K562 (cell line): ENCODE results near the gene TGFBR1. TPM values are rescaled to one million over a fixed set of nuclear protein-coding genes. Genes with fewer than 3 reads are reported as not detected.

ENCODE experiments used
- ATAC-seq: fragments of 200-7000 bp; cut with Tn5 transposase; 3 replicates; pipeline ENCODE4 v1.9.1; 2020; ENCODE audit warnings: moderate library complexity
- BruUV-seq: library from RNA; stranded (reverse); fragments of 400-500 nt; replicated peaks from 2 replicates; lab custom pipeline; 2021; lab: Mats Ljungman, UMichigan
- CTCF ChIA-PET: fragments of 300-600 bp; formaldehyde crosslinking; extraction: SDS; loops from one replicate; lab custom pipeline; 2021; ENCODE audit warnings: low intra/inter-chr PET ratio; lab: Yijun Ruan, JAX
- POLR2A ChIA-PET: fragments of 300-600, 350-650 bp; sonication (Branson Sonifier 250); formaldehyde crosslinking; extraction: SDS; loops from one replicate; lab custom pipeline; 2021; ENCODE audit warnings: antibody characterized with exemption, inconsistent platforms; lab: Yijun Ruan, JAX
- DNase-seq, 4 experiments: peaks; one replicate each; pipeline versions ENCODE4 v3.0.0 to v3.0.0-alpha.2; 2011 to 2018; ENCODE audit warnings: low spot score in 3 of 4, mixed read lengths in 3 of 4; ENCODE audit errors: extremely low read depth in 1 of 4
- FAIRE-seq: peaks from 2 replicates; lab custom pipeline; 2011; peaks lifted over from hg19 to GRCh38; lab: Jason Lieb, UNC
- H2AFZ ChIP-seq: 2 replicates; pipeline ENCODE4 v1.6.0; 2011; ENCODE audit warnings: low read depth, low read length, control low read depth, inconsistent platforms
- H3K27ac ChIP-seq: fragments of 200-600 bp; 3 replicates; pipeline ENCODE4 v1.8.0; 2011; ENCODE audit warnings: low read depth, mild to moderate bottlenecking, control low read depth, inconsistent platforms, low read length, moderate library complexity, mixed read lengths; ENCODE audit errors: extremely low read depth
- H3K27me3 ChIP-seq, 2 experiments: fragments of 300-600 bp in 1 of 2; 2 replicates in 1 of 2; 3 replicates in 1 of 2; pipeline versions ENCODE4 v1.6.0 to v1.8.0; 2011; ENCODE audit warnings: inconsistent platforms in 2 of 2, low read length in 2 of 2, mild to moderate bottlenecking in 1 of 2, mixed read lengths in 1 of 2, moderate library complexity in 1 of 2; ENCODE audit not compliant: control insufficient read depth in 2 of 2, insufficient read depth in 2 of 2
- H3K36me3 ChIP-seq: fragments of 300-600 bp; 3 replicates; pipeline ENCODE4 v1.8.0; 2011; ENCODE audit warnings: mild to moderate bottlenecking, low read length, inconsistent platforms; ENCODE audit not compliant: control insufficient read depth, insufficient read depth
- H3K4me1 ChIP-seq, 2 experiments: fragments of 200-600 bp in 1 of 2; replicated peaks in 1 of 2; 2 replicates in 1 of 2; 3 replicates in 1 of 2; pipeline versions ENCODE4 v1.5.1 to v1.8.0; 2011; ENCODE audit warnings: inconsistent platforms in 2 of 2, low read length in 2 of 2, mild to moderate bottlenecking in 1 of 2, mixed read lengths in 1 of 2, moderate library complexity in 1 of 2; ENCODE audit not compliant: control insufficient read depth in 2 of 2, insufficient read depth in 2 of 2
- H3K4me2 ChIP-seq: 2 replicates; pipeline ENCODE4 v1.6.1; 2011; ENCODE audit warnings: low read length, control low read depth, inconsistent platforms, mixed read lengths; ENCODE audit not compliant: insufficient read depth
- H3K4me3 ChIP-seq: fragments of 200-600 bp; sonication (generic), shearing (Covaris generic); 2 replicates; pipeline ENCODE4 v1.5.1; 2016; ENCODE audit warnings: control low read depth, inconsistent platforms
- H3K79me2 ChIP-seq: fragments of 200-600 bp; 3 replicates; pipeline ENCODE4 v1.8.0; 2011; ENCODE audit warnings: low read length, inconsistent platforms; ENCODE audit not compliant: control insufficient read depth, insufficient read depth
- H3K9ac ChIP-seq, 2 experiments: 2 replicates each; pipeline versions ENCODE4 v1.6.0 to v1.6.1; 2011; ENCODE audit warnings: low read depth in 2 of 2, low read length in 2 of 2, control low read depth in 1 of 2, inconsistent platforms in 1 of 2, mild to moderate bottlenecking in 1 of 2, mixed read lengths in 1 of 2; ENCODE audit not compliant: insufficient read depth in 1 of 2
- H3K9me1 ChIP-seq: one replicate; pipeline ENCODE4 v1.6.0; 2011; ENCODE audit warnings: inconsistent platforms, mild to moderate bottlenecking, low read length, moderate library complexity; ENCODE audit not compliant: control insufficient read depth, insufficient read depth
- H3K9me3 ChIP-seq: replicated peaks from 2 replicates; pipeline ENCODE4 v1.5.1; 2011; ENCODE audit warnings: low read depth, low read length, inconsistent platforms; ENCODE audit not compliant: control insufficient read depth, insufficient read depth
- H4K20me1 ChIP-seq: replicated peaks from 2 replicates; pipeline ENCODE4 v1.6.1; 2011; ENCODE audit warnings: low read length, inconsistent platforms, mixed read lengths; ENCODE audit not compliant: control insufficient read depth, insufficient read depth
- ARHGAP35 ChIP-seq: fragments of 450-650 bp; IDR thresholded peaks from 2 replicates; pipeline ENCODE4 v1.6.1; 2018; ENCODE audit not compliant: partially characterized antibody
- ELK1 ChIP-seq: sonication (generic); formaldehyde crosslinking; IDR thresholded peaks from 2 replicates; pipeline ENCODE4 v1.8.1; 2022; ENCODE audit warnings: missing genetic modification reagents
- EWSR1 ChIP-seq: fragments of 450-650 bp; IDR thresholded peaks from 2 replicates; pipeline ENCODE4 v1.6.1; 2018; ENCODE audit warnings: borderline replicate concordance, mild to moderate bottlenecking, low read depth, moderate library complexity; ENCODE audit not compliant: partially characterized antibody
- HMG20B ChIP-seq: fragments of 250-450 bp; sonication (Bioruptor Pico); IDR thresholded peaks from 2 replicates; pipeline ENCODE4 v1.5.0; 2021; ENCODE audit warnings: mild to moderate bottlenecking
- KDM1A ChIP-seq, 2 experiments: fragments of 450-650 bp; IDR thresholded peaks; 2 replicates each; pipeline ENCODE4 v1.6.1; 2016; ENCODE audit warnings: mild to moderate bottlenecking in 2 of 2
- MAFF ChIP-seq: IDR thresholded peaks from 2 replicates; pipeline ENCODE4 v1.6.1; 2012; ENCODE audit warnings: low read length, improper control_type of control experiment
- MTA1 ChIP-seq: fragments of 450-650 bp; IDR thresholded peaks from 2 replicates; pipeline ENCODE4 v1.6.1; 2017; ENCODE audit warnings: borderline replicate concordance
- NFXL1 ChIP-seq: fragments of 450-650 bp; formaldehyde crosslinking; IDR thresholded peaks from 2 replicates; pipeline ENCODE4 v1.4.0; 2021; ENCODE audit warnings: mild to moderate bottlenecking
- NR2C2 ChIP-seq, 2 experiments: fragments of 200-800 bp in 1 of 2; sonication (Bioruptor generic) in 1 of 2; sonication (generic) in 1 of 2; formaldehyde crosslinking in 1 of 2; IDR thresholded peaks; 2 replicates each; pipeline versions ENCODE4 v1.6.1 to v1.8.0; 2016 to 2022; ENCODE audit warnings: mild to moderate bottlenecking in 1 of 2, missing compliant biosample characterization in 1 of 2, missing genetic modification characterization in 1 of 2, missing genetic modification reagents in 1 of 2
- ZBTB8A ChIP-seq: fragments of 450-650 bp; IDR thresholded peaks from 2 replicates; pipeline ENCODE4 v1.6.1; 2018; ENCODE audit warnings: mild to moderate bottlenecking, moderate library complexity; ENCODE audit not compliant: partially characterized antibody
- ZKSCAN8 ChIP-seq: fragments of 200-800 bp; sonication (Bioruptor generic); IDR thresholded peaks from 2 replicates; pipeline ENCODE4 v1.6.1; 2016; ENCODE audit warnings: missing genetic modification characterization, missing compliant biosample characterization
- ZNF184 ChIP-seq: sonication (generic); formaldehyde crosslinking; IDR thresholded peaks from 2 replicates; pipeline ENCODE4 v1.5.0; 2020; ENCODE audit warnings: missing genetic modification reagents
- ZNF224 ChIP-seq: sonication (generic); formaldehyde crosslinking; IDR thresholded peaks from 2 replicates; pipeline ENCODE4 v1.8.0; 2022; ENCODE audit warnings: mild to moderate bottlenecking, missing genetic modification reagents
- ZNF384 ChIP-seq: IDR thresholded peaks from 2 replicates; pipeline ENCODE4 v1.6.1; 2012; ENCODE audit warnings: low read depth, low read length, improper control_type of control experiment
- ZNF507 ChIP-seq: conservative IDR thresholded peaks from 2 replicates; pipeline ENCODE4 v1.6.1; 2017; ENCODE audit warnings: missing genetic modification characterization, missing compliant biosample characterization
- WGBS: fragments of 100-300 bp; shearing (Covaris generic); methylation state at CpG from one replicate; pipeline ENCODE4 v1.1.6; 2016; ENCODE audit warnings: low coverage, mixed read lengths; ENCODE audit not compliant: insufficient coverage; ENCODE audit errors: missing lambda C conversion rate; 5-methylcytosine and 5-hydroxymethylcytosine counted together
- in situ Hi-C: fragments of 300-500 bp; cut with MboI; formaldehyde crosslinking; loops from 4 replicates; pipeline ENCODE4 v1.15.0; 2018; ENCODE audit warnings: inconsistent platforms, mixed read lengths
- intact Hi-C: fragments of 100-400 bp; cut with micrococcal nuclease; formaldehyde crosslinking; loops from 2 replicates; pipeline ENCODE4 v1.14.2; 2022
- polyA plus RNA-seq, 8 experiments: library from polyadenylated mRNA; depleted of rRNA in 4 of 8; stranded (reverse) in 5 of 8; unstranded in 3 of 8; fragments of >200 nt; fragmentation: Nextera tagmentation in 2 of 8; fragmentation: Illumina TruSeq in 1 of 8; extraction: Ambion mirVana in 2 of 8; extraction: Trizol in 1 of 8; gene quantifications; 2 replicates each; pipeline versions ENCODE4 v1.2.1 to v1.2.3, GENCODE V29; 2011 to 2014; ENCODE audit warnings: inconsistent platforms in 1 of 8, missing spikeins in 1 of 8
- total RNA-seq, 7 experiments: library from RNA; depleted of rRNA in 6 of 7; stranded (reverse); fragments of >200 nt in 6 of 7; fragmentation: Illumina TruSeq in 2 of 7; extraction: Trizol in 2 of 7; gene quantifications; 2 replicates each; pipeline versions ENCODE4 v1.2.1 to v1.2.3, GENCODE V29; 2011 to 2021; ENCODE audit warnings: low replicate concordance in 1 of 7
- TF ChIP-seq, protein P1 (sequence below): sonication (generic); formaldehyde crosslinking; IDR thresholded peaks from 2 replicates; pipeline ENCODE4 v1.8.0; 2022; ENCODE audit warnings: mild to moderate bottlenecking, missing genetic modification reagents
- TF ChIP-seq, protein P2 (sequence below): fragments of 250-450 bp; sonication (Bioruptor Pico); IDR thresholded peaks from 2 replicates; pipeline ENCODE4 v1.8.0; 2021; ENCODE audit warnings: moderate library complexity, mild to moderate bottlenecking, inconsistent platforms
- TF ChIP-seq, protein P3 (sequence below), 2 experiments: fragments of 450-650 bp in 1 of 2; sonication (generic) in 1 of 2; formaldehyde crosslinking; conservative IDR thresholded peaks; 2 replicates each; pipeline versions ENCODE4 v1.4.0 to v1.8.1; 2020 to 2022; ENCODE audit warnings: mild to moderate bottlenecking in 1 of 2, missing genetic modification reagents in 1 of 2

Gene TGFBR1
- total and polyA plus RNA-seq, 9 of the 15 experiments (the other 6 are each of a cell fraction or from before 2014, with no cell fraction given) = 15.5 to 62.4 (median 42.7) TPM

DNA sequence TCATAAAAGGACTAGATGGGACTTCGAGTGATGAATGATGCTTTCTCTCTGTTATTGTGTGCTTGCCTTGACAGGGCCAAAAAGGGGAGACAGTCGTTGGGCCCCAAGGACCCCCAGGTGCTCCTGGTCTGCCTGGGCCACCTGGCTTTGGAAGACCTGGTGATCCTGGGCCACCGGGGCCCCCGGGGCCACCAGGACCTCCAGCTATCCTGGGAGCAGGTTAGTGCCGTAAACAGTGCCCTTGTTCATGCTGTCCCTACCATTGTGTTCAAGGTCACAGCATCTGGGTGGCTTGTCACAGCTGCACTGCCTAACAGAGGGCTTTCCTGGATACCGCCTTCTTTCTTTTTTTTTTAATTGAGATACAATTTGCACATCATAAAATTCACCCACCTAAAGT, 48.7 kb upstream of the TGFBR1 start (continued):
- no peak for TF ChIP-seq NFXL1 (CRISPR knock-in tag)
- TF ChIP-seq ZNF384 = no peak
- no peak for TF ChIP-seq ELK1 (CRISPR knock-in tag)
- TF ChIP-seq MTA1 = no peak
- no peak for TF ChIP-seq ARHGAP35

DNA sequence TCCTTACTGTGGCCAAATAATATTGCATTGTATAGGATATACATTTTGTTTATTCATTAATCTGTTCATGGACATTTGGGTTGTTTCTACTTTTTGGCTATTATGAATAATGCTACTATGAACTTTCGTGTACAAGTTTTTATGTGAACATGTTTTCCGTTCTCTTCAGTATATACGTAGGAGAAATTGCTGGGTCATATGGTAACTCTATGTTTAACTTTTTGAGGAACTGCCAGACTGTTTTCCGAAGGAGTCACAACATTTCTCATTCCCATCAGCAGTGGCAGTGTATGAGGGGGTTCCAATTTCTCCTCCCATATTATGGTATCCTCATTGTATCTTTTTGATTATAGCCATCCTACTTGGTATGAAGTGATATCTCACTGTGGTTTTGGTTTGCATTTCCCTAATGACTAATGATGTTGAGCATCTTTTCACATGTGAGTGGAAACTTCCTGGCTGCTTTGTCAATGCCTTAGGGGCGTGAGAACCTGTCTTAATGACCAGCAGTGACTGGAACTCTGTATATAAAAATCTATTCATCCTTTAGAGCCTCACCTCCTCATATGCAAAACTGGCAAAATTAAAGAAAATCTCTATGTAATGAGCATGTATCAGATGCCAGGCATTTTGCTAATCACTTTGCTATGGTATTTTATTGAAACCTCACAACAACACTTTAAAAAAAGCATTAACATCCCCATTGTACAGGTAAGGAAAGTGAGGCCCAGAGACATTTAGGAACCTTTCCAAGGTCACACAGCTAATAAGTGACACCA, 47.8 kb upstream of the TGFBR1 start:
- Histone ChIP-seq H3K9ac (peak overlapping the region in 1 of 2 experiments; percentile 60; a peak in 1 of 4 replicates), H3K36me3 (no peaks in the 10 kb centered on the region), H4K20me1 (no peaks in the 10 kb centered on the region), H3K4me2 (peak overlapping the region; percentile 70), H3K4me1 (peaks cover 13 to 50% of the 10 kb centered on the region in 2 experiments), H3K9me1 (no peaks in the 10 kb centered on the region), H3K4me3 (no peak overlapping the region), H3K79me2 (no peaks in the 10 kb centered on the region), H2AFZ (peak overlapping the region; percentile 86), H3K27me3 (no peaks in the 10 kb centered on the region), H3K9me3 (no peaks in the 10 kb centered on the region), H3K27ac (peak overlapping the region; percentile 83)
- WGBS = 59% methylated on average over 5 of the region's 5 CpGs
- in situ Hi-C loops = no loop called here
- BruUV-seq = no TSS peak
- intact Hi-C loops = loop anchor here (5.0 kb wide), 1 partner anchor 50 kb away; the partner anchor contains the start of gene TGFBR1
- DNase-seq (no peak), ATAC-seq (no peak), FAIRE-seq (no peak)
- ChIA-PET POLR2A (interaction anchor here (0.6 to 1.3 kb wide), 5 partner anchors 8 to 908 kb away, joined by 3 to 9 read pairs (median 3); no protein-coding TSS in a partner anchor), CTCF (no interaction called here)
- TF ChIP-seq ZNF224 (CRISPR knock-in tag) (no peak), ZBTB8A (no peak), EWSR1 (no peak), NR2C2 (CRISPR knock-in tag; IDR thresholded peaks at IDR 0.05) (0 out of 2 replicates have a peak, but pooled peaks have one; percentile 17), NR2C2 (tag; IDR thresholded peaks at IDR 0.05) (no peak), HMG20B (CRISPR knock-in tag) (no peak), ZKSCAN8 (CRISPR knock-in tag) (peak; percentile 28), MAFF (no peak), ZNF184 (no peak), ZNF507 (tag) (no peak), KDM1A (IDR thresholded peaks at IDR 0.05) (no peak)
- TF ChIP-seq, protein P1, sequence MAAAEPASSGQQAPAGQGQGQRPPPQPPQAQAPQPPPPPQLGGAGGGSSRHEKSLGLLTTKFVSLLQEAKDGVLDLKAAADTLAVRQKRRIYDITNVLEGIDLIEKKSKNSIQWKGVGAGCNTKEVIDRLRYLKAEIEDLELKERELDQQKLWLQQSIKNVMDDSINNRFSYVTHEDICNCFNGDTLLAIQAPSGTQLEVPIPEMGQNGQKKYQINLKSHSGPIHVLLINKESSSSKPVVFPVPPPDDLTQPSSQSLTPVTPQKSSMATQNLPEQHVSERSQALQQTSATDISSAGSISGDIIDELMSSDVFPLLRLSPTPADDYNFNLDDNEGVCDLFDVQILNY = 0 out of 2 replicates have a peak, but pooled peaks have one; percentile 43
- TF ChIP-seq, protein P2, sequence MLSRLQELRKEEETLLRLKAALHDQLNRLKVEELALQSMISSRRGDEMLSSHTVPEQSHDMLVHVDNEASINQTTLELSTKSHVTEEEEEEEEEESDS (CRISPR knock-in tag) = no peak
- TF ChIP-seq, protein P3, sequence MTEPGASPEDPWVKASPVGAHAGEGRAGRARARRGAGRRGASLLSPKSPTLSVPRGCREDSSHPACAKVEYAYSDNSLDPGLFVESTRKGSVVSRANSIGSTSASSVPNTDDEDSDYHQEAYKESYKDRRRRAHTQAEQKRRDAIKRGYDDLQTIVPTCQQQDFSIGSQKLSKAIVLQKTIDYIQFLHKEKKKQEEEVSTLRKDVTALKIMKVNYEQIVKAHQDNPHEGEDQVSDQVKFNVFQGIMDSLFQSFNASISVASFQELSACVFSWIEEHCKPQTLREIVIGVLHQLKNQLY (CRISPR knock-in tag; conservative IDR thresholded peaks at IDR 0.05) = no peak
